H1 (cell line): Measurements from ENCODE around the gene EPM2A. TPM values are rescaled to one million over a fixed set of nuclear protein-coding genes. Genes with fewer than 3 reads are reported as not detected.

Experiments
- CTCF ChIA-PET: fragments of 300-600 bp; sonication (Branson Sonifier 250); formaldehyde crosslinking; loops from one replicate; lab custom pipeline; 2021; ENCODE audit not compliant: partially characterized antibody; lab: Charles Lee
- POLR2A ChIA-PET: fragments of 300-600 bp; sonication (Branson Sonifier 250); formaldehyde crosslinking; loops from one replicate; lab custom pipeline; 2021; ENCODE audit warnings: inconsistent platforms; ENCODE audit not compliant: partially characterized antibody; lab: Charles Lee
- DNase-seq, 2 experiments: peaks; one replicate each; pipeline versions ENCODE4 v3.0.0 to v3.0.0-alpha.2; 2010 to 2022; ENCODE audit warnings: low spot score in 2 of 2, low read depth in 1 of 2, mixed read lengths in 1 of 2
- FAIRE-seq: peaks from 2 replicates; lab custom pipeline; 2011; peaks lifted over from hg19 to GRCh38; lab: Jason Lieb, UNC
- H2AFZ ChIP-seq: 2 replicates; pipeline ENCODE4 v1.8.1; 2012; ENCODE audit warnings: low read length, inconsistent platforms
- H2AK5ac ChIP-seq: 2 replicates; pipeline ENCODE4 v1.6.1; 2013; ENCODE audit warnings: low read depth, low read length
- H2BK120ac ChIP-seq: replicated peaks from 2 replicates; pipeline ENCODE3; 2013; ENCODE audit warnings: low read depth, low read length, inconsistent platforms
- H2BK12ac ChIP-seq: 2 replicates; pipeline ENCODE4 v1.6.1; 2013; ENCODE audit warnings: low read depth, low read length
- H2BK15ac ChIP-seq: 2 replicates; pipeline ENCODE4 v1.6.1; 2013; ENCODE audit warnings: low read length
- H2BK20ac ChIP-seq: 2 replicates; pipeline ENCODE4 v1.6.1; 2013; ENCODE audit warnings: low read length
- H2BK5ac ChIP-seq: 2 replicates; pipeline ENCODE4 v1.6.1; 2013; ENCODE audit warnings: low read depth, low read length
- H3K14ac ChIP-seq: 2 replicates; pipeline ENCODE4 v1.6.1; 2013; ENCODE audit warnings: inconsistent platforms; ENCODE audit not compliant: insufficient read length
- H3K18ac ChIP-seq: 2 replicates; pipeline ENCODE4 v1.6.1; 2013; ENCODE audit warnings: low read length; ENCODE audit errors: extremely low read depth
- H3K23ac ChIP-seq: 2 replicates; pipeline ENCODE4 v1.6.1; 2013; ENCODE audit warnings: inconsistent platforms; ENCODE audit not compliant: insufficient read length
- H3K23me2 ChIP-seq: 2 replicates; pipeline ENCODE4 v1.6.1; 2013; ENCODE audit warnings: low read depth, low read length
- H3K27ac ChIP-seq: 2 replicates; pipeline ENCODE4 v1.6.1; 2011; ENCODE audit warnings: low read depth, low read length, inconsistent platforms
- H3K27me3 ChIP-seq, 4 experiments: replicated peaks in 1 of 4; 1 replicate in 1 of 4; 2 replicates in 3 of 4; pipeline versions ENCODE4 v1.6.1 to v1.8.1; 2011 to 2013; ENCODE audit warnings: low read length in 3 of 4, mild to moderate bottlenecking in 3 of 4, inconsistent platforms in 2 of 4, mixed read lengths in 2 of 4, moderate library complexity in 1 of 4; ENCODE audit not compliant: control insufficient read depth in 3 of 4, insufficient read depth in 3 of 4; ENCODE audit errors: extremely low read depth in 1 of 4
- H3K36me3 ChIP-seq, 4 experiments: 2 replicates each; pipeline versions ENCODE4 v1.6.1 to v1.8.1; 2011 to 2013; ENCODE audit warnings: mild to moderate bottlenecking in 4 of 4, low read length in 3 of 4, moderate library complexity in 2 of 4, control low read depth in 1 of 4, inconsistent platforms in 1 of 4; ENCODE audit not compliant: insufficient read depth in 4 of 4, control insufficient read depth in 2 of 4
- H3K4ac ChIP-seq: replicated peaks from 2 replicates; pipeline ENCODE3; 2013; ENCODE audit warnings: low read length, low read depth, mixed read lengths, inconsistent platforms; ENCODE audit not compliant: insufficient read length
- H3K4me1 ChIP-seq, 4 experiments: replicated peaks in 1 of 4; 1 replicate in 1 of 4; 2 replicates in 3 of 4; pipeline versions ENCODE4 v1.6.1 to v1.8.1; 2011 to 2013; ENCODE audit warnings: low read length in 3 of 4, inconsistent platforms in 2 of 4, mixed read lengths in 1 of 4; ENCODE audit not compliant: insufficient read depth in 4 of 4, control insufficient read depth in 3 of 4
- H3K4me2 ChIP-seq, 2 experiments: 2 replicates each; pipeline versions ENCODE4 v1.6.1 to v1.8.1; 2011 to 2013; ENCODE audit warnings: low read depth in 2 of 2, low read length in 2 of 2, control low read depth in 1 of 2, inconsistent platforms in 1 of 2, mild to moderate bottlenecking in 1 of 2; ENCODE audit not compliant: insufficient read depth in 1 of 2
- H3K4me3 ChIP-seq, 4 experiments: fragments of 200-600, 300-600 bp in 1 of 4; sonication (generic), shearing (Covaris generic), sonication (Bioruptor Twin) in 1 of 4; 2 replicates each; pipeline versions ENCODE4 v1.5.1 to v1.8.1; 2011 to 2016; ENCODE audit warnings: low read length in 4 of 4, low read depth in 3 of 4, control low read depth in 2 of 4, inconsistent platforms in 2 of 4, mild to moderate bottlenecking in 2 of 4, mixed read lengths in 1 of 4, moderate library complexity in 1 of 4; ENCODE audit not compliant: insufficient read depth in 2 of 4; ENCODE audit errors: extremely low read depth in 1 of 4
- H3K56ac ChIP-seq: replicated peaks from 2 replicates; pipeline ENCODE3; 2013; ENCODE audit warnings: low read depth, mild to moderate bottlenecking, mixed read lengths, low read length, inconsistent platforms; ENCODE audit not compliant: insufficient read length
- H3K79me1 ChIP-seq: 2 replicates; pipeline ENCODE4 v1.6.1; 2013; ENCODE audit warnings: low read depth, low read length, control low read depth
- H3K79me2 ChIP-seq, 2 experiments: 2 replicates each; pipeline versions ENCODE4 v1.6.1 to v1.8.1; 2012 to 2013; ENCODE audit warnings: low read length in 2 of 2, mild to moderate bottlenecking in 2 of 2, inconsistent platforms in 1 of 2; ENCODE audit not compliant: insufficient read depth in 2 of 2, control insufficient read depth in 1 of 2
- H3K9ac ChIP-seq, 4 experiments: replicated peaks in 1 of 4; 1 replicate in 1 of 4; 2 replicates in 3 of 4; pipeline versions ENCODE4 v1.6.1 to v1.8.1; 2011 to 2013; ENCODE audit warnings: low read depth in 3 of 4, low read length in 3 of 4, control low read depth in 2 of 4, mild to moderate bottlenecking in 2 of 4, moderate library complexity in 2 of 4, inconsistent platforms in 1 of 4; ENCODE audit errors: extremely low read depth in 1 of 4
- H3K9me3 ChIP-seq, 2 experiments: 2 replicates each; pipeline versions ENCODE4 v1.6.1 to v1.8.1; 2012 to 2013; ENCODE audit warnings: mild to moderate bottlenecking in 2 of 2, moderate library complexity in 2 of 2, control low read depth in 1 of 2, inconsistent platforms in 1 of 2, low read depth in 1 of 2, low read length in 1 of 2, mixed read lengths in 1 of 2; ENCODE audit not compliant: insufficient read depth in 2 of 2
- H4K20me1 ChIP-seq, 2 experiments: replicated peaks in 1 of 2; 2 replicates each; pipeline versions ENCODE3 to v1.8.1; 2011 to 2013; ENCODE audit warnings: inconsistent platforms in 2 of 2, low read length in 2 of 2, mild to moderate bottlenecking in 1 of 2; ENCODE audit not compliant: insufficient read depth in 2 of 2, control insufficient read depth in 1 of 2
- H4K5ac ChIP-seq: 2 replicates; pipeline ENCODE4 v1.6.1; 2013; ENCODE audit warnings: low read length, low read depth, mixed read lengths, inconsistent platforms; ENCODE audit not compliant: insufficient read length
- H4K8ac ChIP-seq: 2 replicates; pipeline ENCODE4 v1.8.0; 2013; ENCODE audit warnings: mild to moderate bottlenecking, moderate library complexity, low read length, inconsistent platforms; ENCODE audit not compliant: insufficient read depth; ENCODE audit errors: extremely low read depth
- H4K91ac ChIP-seq: replicated peaks from 2 replicates; pipeline ENCODE3; 2013; ENCODE audit warnings: low read length, mixed read lengths, inconsistent platforms; ENCODE audit not compliant: insufficient read length
- GABPA ChIP-seq: IDR thresholded peaks from 2 replicates; pipeline ENCODE4 v1.6.1; 2011; ENCODE audit warnings: mild to moderate bottlenecking, low read length, moderate library complexity, borderline replicate concordance; ENCODE audit not compliant: insufficient read depth
- TAF7 ChIP-seq: optimal IDR thresholded peaks from 2 replicates; pipeline ENCODE3; 2011; ENCODE audit warnings: low read depth, mild to moderate bottlenecking, inconsistent platforms, low read length, moderate library complexity, borderline replicate concordance
- TCF12 ChIP-seq: IDR thresholded peaks from 2 replicates; pipeline ENCODE4 v1.6.1; 2011; ENCODE audit warnings: low read depth, mild to moderate bottlenecking, low read length
- ZNF274 ChIP-seq: IDR thresholded peaks from 2 replicates; pipeline ENCODE4 v1.7.0; 2012; ENCODE audit warnings: low read length, borderline replicate concordance; ENCODE audit errors: extremely low read depth
- WGBS, 2 experiments: shearing (Covaris generic) in 1 of 2; methylation state at CpG; one replicate each; pipeline versions ENCODE4 v1.1.6 to v1.1.7; 2013 to 2015; ENCODE audit warnings: low lambda C conversion rate in 2 of 2, mixed read lengths in 2 of 2, inconsistent platforms in 1 of 2, low coverage in 1 of 2, missing lambda C conversion rate in 1 of 2; ENCODE audit not compliant: insufficient replicate concordance in 2 of 2, insufficient coverage in 1 of 2, insufficient read length in 1 of 2; ENCODE audit errors: extremely low coverage in 1 of 2, missing lambda C conversion rate in 1 of 2; 5-methylcytosine and 5-hydroxymethylcytosine counted together
- polyA plus RNA-seq, 7 experiments: library from polyadenylated mRNA; depleted of rRNA in 3 of 7; stranded (reverse) in 5 of 7; unstranded in 2 of 7; fragments of >200 nt in 5 of 7; fragments of 200-250 nt in 2 of 7; gene quantifications; 1 replicate in 5 of 7; 2 replicates in 1 of 7; 4 replicates in 1 of 7; pipeline versions ENCODE4 v1.2.1 to v1.2.3, GENCODE V29; 2011 to 2013; ENCODE audit warnings: missing spikeins in 2 of 7, mixed read lengths in 2 of 7
- total RNA-seq: library from RNA; stranded (reverse); fragmentation: NEBNext Ultra II Directional; extraction: Animal tissue kit (Norgen Biotek cat#: 25700); gene quantifications from 2 replicates; pipeline ENCODE4 v1.2.1, GENCODE V29; 2021

The EPM2A gene
- total and polyA plus RNA-seq, 2 of the 8 experiments (the other 6 are each of a cell fraction or from before 2014, with no cell fraction given) = 2.3 to 6.2 TPM

GRCh38 chr6:145752638-145753037 lies 17.3 kb upstream of the EPM2A start:
- Histone ChIP-seq H3K36me3 (no peaks in the 10 kb centered on the region), H4K8ac (no peak overlapping the region), H4K5ac (no peak overlapping the region), H2BK5ac (no peak overlapping the region), H3K4me1 (no peaks in the 10 kb centered on the region), H3K18ac (no peak overlapping the region), H3K9ac (no peak overlapping the region), H2BK12ac (no peak overlapping the region), H3K4me2 (no peak overlapping the region), H2AFZ (no peak overlapping the region), H3K14ac (no peak overlapping the region), H2BK20ac (no peak overlapping the region), H3K79me2 (no peaks in the 10 kb centered on the region), H3K23me2 (no peaks in the 10 kb centered on the region), H3K4ac (no peak overlapping the region), H3K23ac (no peak overlapping the region), H3K27me3 (no peaks in the 10 kb centered on the region), H3K4me3 (no peak overlapping the region), H3K27ac (no peak overlapping the region), H2AK5ac (no peak overlapping the region), H4K20me1 (no peaks in the 10 kb centered on the region), H3K9me3 (no peaks in the 10 kb centered on the region), H3K56ac (no peak overlapping the region), H3K79me1 (no peaks in the 10 kb centered on the region), H4K91ac (no peak overlapping the region), H2BK15ac (no peak overlapping the region), H2BK120ac (no peak overlapping the region)
- TF ChIP-seq TCF12 = no peak
- TF ChIP-seq ZNF274 = no peak
- no peak for TF ChIP-seq TAF7
- no peak for TF ChIP-seq GABPA
- FAIRE-seq (no peak), DNase-seq (no peak)
- 87% methylated on average over 2 of the region's 2 CpGs; no CpG with 5 or more reads in 1 of the 2 experiments for WGBS, 2 experiments
- ChIA-PET CTCF (interaction anchor here (0.6 to 2.2 kb wide), 2 partner anchors 9 to 142 kb away, joined by 3 to 5 read pairs; no protein-coding TSS in a partner anchor), POLR2A (no interaction called here)
